GM21367 (cell line): ENCODE measurements around the gene U2AF2.

Source experiments
- ATAC-seq: cut with Tn5 transposase; IDR thresholded peaks from one replicate; pipeline ENCODE4 v1.9.1; 2021; ENCODE audit not compliant: unreplicated experiment

The U2AF2 gene

GRCh38 chr19:55655648-55656040 is 809 bp downstream of the U2AF2 start:
- no peak for ATAC-seq

- ATAC-seq = no peak
Observed at GRCh38 chr19:55656552-55656951, 1.7 kb downstream of the U2AF2 start.

DNA sequence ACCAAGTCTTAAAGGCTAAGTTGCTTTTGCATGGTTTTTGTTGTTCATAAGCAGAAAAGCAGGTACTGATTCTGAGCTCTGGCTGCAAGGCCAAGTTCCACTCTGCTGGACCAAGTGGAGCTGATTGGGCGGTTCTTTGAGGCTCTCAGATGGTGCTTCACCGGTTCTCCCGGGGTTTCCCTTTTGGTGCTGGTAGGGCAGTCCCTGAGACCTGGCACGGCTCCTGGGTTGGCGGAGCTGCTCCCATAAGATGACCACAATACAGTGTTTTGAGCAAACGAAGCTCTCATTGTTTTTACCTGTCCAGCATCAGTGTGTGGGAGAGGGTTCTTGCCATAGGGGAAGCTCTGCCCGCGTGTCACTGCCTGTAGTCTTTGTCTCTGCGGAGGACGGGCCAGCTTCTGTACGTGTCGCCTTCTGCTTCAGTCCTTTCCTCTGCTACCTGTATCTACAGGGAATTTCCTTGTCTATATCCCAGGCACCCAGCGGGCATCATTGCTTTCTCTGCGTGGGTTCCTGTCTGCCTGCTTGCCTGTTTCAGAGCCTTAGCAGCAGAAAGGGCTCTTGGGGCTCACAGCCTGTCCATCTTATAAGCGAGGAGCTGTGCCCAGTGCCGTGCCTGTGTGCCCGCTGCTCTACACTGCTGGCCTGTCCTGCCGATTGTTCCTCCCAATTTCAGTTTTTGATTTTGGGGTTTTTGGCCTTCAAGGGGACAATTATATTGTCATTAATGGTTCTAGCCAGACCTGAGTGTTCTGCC is 2.3 kb downstream of the U2AF2 start:
- no peak for ATAC-seq

GRCh38 chr19:55658846-55659459 is 4.1 kb downstream of the U2AF2 start:
- no peak for ATAC-seq

DNA sequence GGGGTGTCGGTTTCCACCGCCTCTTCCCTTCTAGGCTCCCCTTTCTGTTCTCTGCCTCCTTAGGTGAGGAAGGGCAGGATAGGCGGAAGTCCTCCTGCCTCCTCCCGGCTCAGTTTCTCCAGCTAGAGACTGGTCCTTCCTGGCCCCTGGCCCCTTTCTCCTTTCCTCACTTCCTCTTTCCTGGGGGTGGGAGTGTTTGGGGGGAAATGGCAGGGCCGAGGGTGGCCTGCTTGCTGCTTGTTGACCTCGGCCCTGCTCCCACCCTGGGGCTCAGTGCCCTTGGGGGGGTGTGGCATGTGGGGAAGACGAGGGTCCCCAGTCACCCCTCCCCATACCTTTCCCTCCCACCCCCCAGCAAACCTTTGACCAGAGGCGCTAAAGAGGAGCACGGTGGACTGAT is 5.0 kb downstream of the U2AF2 start:
- ATAC-seq = no peak

DNA sequence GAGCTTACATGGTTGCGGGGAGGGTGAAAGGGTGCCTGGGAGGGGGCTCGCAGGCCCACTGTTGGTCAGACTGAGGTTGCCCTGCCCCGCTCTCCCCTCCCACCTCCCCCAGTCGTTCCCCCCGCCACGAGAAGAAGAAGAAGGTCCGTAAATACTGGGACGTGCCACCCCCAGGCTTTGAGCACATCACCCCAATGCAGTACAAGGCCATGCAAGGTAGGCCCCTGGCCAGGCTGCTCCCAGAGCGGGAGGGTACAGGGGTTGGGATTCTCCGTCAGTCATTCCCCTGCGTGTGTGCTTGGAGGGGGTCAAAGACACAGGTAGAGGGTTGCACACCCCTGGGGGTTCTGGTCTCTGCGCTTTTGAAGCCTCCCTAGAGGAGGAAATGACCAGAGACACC is 5.6 kb downstream of the U2AF2 start:
- ATAC-seq = no peak

GRCh38 chr19:55660991-55661390 is 6.2 kb downstream of the U2AF2 start:
- no peak for ATAC-seq

- no peak for ATAC-seq
Observed at GRCh38 chr19:55661826-55662225, 7.0 kb downstream of the U2AF2 start.

GRCh38 chr19:55663846-55664536 is 9.2 kb downstream of the U2AF2 start:
- ATAC-seq = no peak

- no peak for ATAC-seq
Observed at GRCh38 chr19:55666343-55667005, 11.6 kb downstream of the U2AF2 start.

- ATAC-seq = no peak
Observed at GRCh38 chr19:55667006-55667381, 12.2 kb downstream of the U2AF2 start.

GRCh38 chr19:55667511-55667910 is 12.7 kb downstream of the U2AF2 start:
- ATAC-seq = no peak

DNA sequence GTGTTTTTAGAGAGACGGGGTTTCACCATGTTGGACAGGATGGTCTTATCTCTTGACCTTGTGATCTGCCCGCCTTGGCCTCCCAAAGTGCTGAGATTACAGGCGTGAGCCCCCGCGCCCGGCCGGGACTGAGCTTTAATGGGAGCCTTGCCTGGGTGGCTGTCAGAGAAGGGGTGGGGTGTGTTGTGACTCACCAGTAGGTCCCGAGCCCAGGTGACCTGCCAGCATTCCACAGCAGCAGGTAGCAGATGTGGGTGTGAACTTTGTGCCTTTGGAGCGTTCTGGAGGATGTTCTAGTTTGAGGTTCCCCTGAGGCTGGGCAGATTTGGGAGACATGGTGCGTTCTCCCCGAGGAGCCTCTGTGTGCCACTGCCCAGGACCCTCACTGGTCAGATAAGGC is 13.1 kb downstream of the U2AF2 start:
- ATAC-seq = no peak

- no peak for ATAC-seq
Observed at GRCh38 chr19:55668603-55669348, 13.9 kb downstream of the U2AF2 start.

DNA sequence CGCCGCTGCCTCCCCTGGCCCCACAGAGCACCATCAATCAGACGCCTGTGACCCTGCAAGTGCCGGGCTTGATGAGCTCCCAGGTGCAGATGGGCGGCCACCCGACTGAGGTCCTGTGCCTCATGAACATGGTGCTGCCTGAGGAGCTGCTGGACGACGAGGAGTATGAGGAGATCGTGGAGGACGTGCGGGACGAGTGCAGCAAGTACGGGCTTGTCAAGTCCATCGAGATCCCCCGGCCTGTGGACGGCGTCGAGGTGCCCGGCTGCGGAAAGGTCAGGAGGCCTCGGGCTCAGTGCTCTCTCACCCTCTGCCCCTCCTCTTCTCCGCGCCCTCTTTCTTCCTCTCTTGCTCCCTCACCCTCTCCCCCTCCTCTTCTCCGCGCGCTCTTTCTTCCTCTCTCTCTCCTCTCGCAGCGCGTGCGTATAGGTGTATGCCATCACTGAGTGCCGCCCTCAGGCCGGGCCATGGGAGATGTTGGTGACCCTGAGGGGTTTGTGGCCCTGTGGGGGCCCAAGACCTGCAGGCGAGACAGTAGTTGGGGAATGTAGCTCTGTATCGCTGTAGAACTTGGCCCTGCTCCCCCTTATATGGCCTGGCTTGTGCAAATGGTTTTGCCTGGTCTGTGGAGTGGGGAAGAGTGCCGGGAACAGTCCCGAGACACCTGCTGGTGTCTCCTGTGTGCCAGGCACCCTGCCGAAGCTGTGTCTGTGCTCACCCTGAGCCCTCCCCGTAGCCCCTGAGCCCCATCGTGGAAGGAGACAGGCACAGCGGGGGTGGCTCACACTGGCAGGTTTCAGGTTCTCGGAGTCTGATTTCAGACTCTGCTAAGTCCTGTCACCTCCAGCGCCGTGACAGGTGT is 14.8 kb downstream of the U2AF2 start:
- no peak for ATAC-seq

GRCh38 chr19:55670280-55671053 is 15.6 kb downstream of the U2AF2 start:
- ATAC-seq = no peak

- no peak for ATAC-seq
Observed at GRCh38 chr19:55671054-55671378, 16.2 kb downstream of the U2AF2 start.

GRCh38 chr19:55672418-55672817 is 17.6 kb downstream of the U2AF2 start:
- ATAC-seq = no peak

DNA sequence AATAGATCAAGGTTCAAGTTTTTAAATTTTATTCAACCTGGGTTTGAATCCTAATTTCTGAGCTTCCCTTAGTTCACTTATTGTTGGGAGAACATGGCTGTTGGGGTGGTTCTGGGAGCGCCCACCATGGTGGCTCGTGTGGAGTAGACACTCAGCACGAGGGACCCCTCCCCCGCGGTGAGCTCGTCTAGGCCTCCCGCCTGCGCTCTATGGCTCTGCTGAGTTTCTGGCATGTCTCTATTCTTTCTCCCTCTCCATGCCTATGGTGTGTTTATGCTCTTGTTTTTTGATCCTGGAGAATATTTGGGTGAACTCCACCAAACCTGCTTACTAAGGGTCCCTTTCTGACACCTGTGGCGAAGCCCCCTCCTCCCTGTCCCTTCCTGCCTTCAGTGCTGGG is 18.6 kb downstream of the U2AF2 start:
- ATAC-seq = no peak

DNA sequence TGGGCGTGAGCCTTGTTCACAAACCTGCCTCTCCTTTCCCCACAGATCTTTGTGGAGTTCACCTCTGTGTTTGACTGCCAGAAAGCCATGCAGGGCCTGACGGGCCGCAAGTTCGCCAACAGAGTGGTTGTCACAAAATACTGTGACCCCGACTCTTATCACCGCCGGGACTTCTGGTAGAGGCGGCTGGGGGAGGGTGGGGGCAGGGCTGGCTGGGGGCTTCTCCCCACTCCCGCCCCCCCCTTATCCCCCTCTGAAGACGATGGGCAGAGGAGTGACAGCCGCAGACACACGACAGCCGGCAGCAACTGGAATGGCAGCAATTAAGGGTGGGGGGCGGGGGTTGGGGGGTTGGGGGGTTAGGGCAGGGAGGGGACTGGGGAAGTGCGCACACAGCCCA is 19.1 kb downstream of the U2AF2 start:
- no peak for ATAC-seq
